HepG2 (cell line): ENCODE results near the gene PCIF1.
"Not testable (repeated sequence)": the region's sequence is repeated elsewhere in the genome, so short reads cannot be mapped to it uniquely, and the experiment has no call there.

Source experiments
- GABPB1 ChIP-seq: IDR thresholded peaks from 2 replicates; pipeline ENCODE4 v1.6.1; 2016; ENCODE audit warnings: mild to moderate bottlenecking, missing genetic modification reagents, moderate library complexity, missing compliant biosample characterization
- IRF1 ChIP-seq: sonication (generic); formaldehyde crosslinking; IDR thresholded peaks from 2 replicates; pipeline ENCODE4 v1.4.0; 2020; ENCODE audit warnings: low read depth, mild to moderate bottlenecking, missing genetic modification reagents
- RFX1 ChIP-seq: fragments of 450-650 bp; IDR thresholded peaks from 2 replicates; pipeline ENCODE4 v1.6.1; 2017
- ZNF33B ChIP-seq: sonication (generic); formaldehyde crosslinking; IDR thresholded peaks from 2 replicates; pipeline ENCODE4 v1.5.1; 2020; ENCODE audit warnings: mild to moderate bottlenecking, missing genetic modification reagents
- TF ChIP-seq, protein P1 (sequence below): sonication (generic); formaldehyde crosslinking; IDR thresholded peaks from 2 replicates; pipeline ENCODE4 v1.5.0; 2020; ENCODE audit warnings: mild to moderate bottlenecking, missing genetic modification reagents, moderate library complexity

DNA sequence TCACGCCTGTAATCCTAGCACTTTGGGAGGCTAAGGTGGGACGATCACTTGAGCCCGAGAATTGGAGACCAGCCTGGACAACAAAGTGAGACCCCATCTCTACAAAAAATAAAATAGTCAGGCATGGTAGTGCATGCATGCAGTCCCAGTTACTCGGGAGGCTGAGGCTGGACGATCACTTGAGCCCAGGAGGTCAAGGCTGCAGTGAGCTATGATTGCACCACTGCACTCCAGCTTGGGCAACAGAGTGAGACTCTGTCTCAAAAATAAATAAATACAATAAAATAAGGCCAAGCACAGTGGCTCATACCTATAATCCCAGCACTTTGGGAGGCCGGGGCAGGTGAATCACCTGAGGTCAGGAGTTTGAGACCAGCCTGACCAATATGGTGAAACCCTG is 33.2 kb upstream of the PCIF1 start:
- not testable (repeated sequence) for TF ChIP-seq IRF1 (CRISPR knock-in tag); ZNF33B; RFX1; GABPB1 (CRISPR knock-in tag)
- TF ChIP-seq, protein P1, sequence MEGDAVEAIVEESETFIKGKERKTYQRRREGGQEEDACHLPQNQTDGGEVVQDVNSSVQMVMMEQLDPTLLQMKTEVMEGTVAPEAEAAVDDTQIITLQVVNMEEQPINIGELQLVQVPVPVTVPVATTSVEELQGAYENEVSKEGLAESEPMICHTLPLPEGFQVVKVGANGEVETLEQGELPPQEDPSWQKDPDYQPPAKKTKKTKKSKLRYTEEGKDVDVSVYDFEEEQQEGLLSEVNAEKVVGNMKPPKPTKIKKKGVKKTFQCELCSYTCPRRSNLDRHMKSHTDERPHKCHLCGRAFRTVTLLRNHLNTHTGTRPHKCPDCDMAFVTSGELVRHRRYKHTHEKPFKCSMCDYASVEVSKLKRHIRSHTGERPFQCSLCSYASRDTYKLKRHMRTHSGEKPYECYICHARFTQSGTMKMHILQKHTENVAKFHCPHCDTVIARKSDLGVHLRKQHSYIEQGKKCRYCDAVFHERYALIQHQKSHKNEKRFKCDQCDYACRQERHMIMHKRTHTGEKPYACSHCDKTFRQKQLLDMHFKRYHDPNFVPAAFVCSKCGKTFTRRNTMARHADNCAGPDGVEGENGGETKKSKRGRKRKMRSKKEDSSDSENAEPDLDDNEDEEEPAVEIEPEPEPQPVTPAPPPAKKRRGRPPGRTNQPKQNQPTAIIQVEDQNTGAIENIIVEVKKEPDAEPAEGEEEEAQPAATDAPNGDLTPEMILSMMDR: not testable (repeated sequence)
